Fibroblast of skin of back (primary cell): ENCODE results near the gene NEUROD2. TPM values are rescaled to one million over a fixed set of nuclear protein-coding genes. Genes with fewer than 3 reads are reported as not detected.

ENCODE experiments used
- DNase-seq: peaks from one replicate; pipeline ENCODE4 v3.0.0-alpha.2; 2013
- polyA plus RNA-seq, 2 experiments: library from polyadenylated mRNA; unstranded; fragments of 120-200 nt; gene quantifications; one replicate each; pipeline ENCODE4 v1.2.1, GENCODE V29; 2013; ENCODE audit not compliant: insufficient read length in 2 of 2

Gene NEUROD2
- not detected for polyA plus RNA-seq (2013, experiment 1 of 2; ENCODE audit: insufficient read length)
- not detected for polyA plus RNA-seq (2013, experiment 2 of 2; ENCODE audit: insufficient read length)

GRCh38 chr17:39607851-39608130 lies at the start of gene NEUROD2:
NEUROD2 (minus strand) TSS chr17:39607920; CDS start chr17:39606599, 1,321 bp downstream.
- DNase-seq, result no peak

DNA sequence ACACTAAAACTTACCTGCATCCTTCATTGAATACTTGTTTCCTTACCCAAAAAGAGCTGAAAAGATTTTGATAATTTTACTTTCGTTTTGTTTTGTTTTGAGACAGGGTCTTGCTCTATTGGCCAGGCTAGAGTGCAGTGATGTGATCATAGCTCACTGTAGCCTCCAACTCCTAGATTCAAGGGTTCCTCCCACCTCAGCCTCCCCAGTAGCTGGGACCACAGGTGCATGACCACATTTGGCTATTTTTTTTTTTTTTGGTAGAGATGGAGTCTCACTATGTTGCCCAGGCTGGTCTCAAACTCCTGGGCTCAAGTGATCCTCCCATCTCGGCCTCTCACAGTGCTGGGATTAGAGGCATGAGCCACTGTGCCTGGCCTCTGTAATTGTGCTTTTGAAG lies 47.4 kb upstream of the NEUROD2 start:
- no peak for DNase-seq

DNA sequence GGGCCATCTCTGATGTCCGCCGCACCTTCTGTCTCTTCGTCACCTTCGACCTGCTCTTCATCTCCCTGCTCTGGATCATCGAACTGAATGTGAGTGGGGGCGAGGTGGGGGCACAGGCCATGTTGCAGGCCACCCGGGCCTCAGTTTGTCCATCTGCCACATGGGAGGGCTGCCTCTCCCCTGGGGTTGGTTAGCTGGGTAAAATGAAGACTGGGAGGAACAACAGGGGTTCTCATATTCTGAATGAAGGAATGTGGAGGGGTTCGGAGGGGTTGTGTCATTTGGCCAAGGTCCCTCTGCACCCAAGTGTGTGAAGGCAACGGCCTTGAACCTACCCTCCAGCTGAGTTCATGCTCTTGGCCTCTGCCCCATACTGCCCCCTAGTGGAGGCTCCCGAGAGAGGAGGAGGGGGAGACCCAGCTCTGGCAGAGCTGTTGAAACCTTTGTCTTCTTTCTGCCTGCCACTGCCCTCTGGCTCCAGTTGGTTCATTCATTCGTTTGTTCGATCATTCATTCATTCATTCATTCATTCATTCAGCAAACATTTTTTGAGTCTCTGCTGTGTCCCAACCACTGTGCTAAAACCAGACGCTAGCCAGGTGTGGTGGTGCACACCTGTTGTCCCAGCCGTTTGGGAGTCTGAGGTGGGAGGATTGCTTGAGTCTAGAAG lies 46.1 kb upstream of the NEUROD2 start:
- DNase-seq, result peak; percentile 50

DNA sequence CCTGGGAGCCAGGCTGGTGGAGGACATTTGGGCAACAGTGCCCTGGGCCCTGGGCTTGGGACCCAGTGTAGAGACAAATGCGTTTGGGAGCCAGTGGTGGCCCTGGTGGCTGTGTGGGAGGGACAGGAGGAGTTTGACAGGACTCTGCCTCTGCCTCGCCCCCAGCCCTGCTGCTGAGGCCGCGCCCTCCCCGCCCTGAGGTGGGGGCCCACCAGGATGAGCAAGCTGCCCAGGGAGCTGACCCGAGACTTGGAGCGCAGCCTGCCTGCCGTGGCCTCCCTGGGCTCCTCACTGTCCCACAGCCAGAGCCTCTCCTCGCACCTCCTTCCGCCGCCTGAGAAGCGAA lies 45.6 kb upstream of the NEUROD2 start:
- DNase-seq, result no peak

- no peak for DNase-seq
These were observed 45.0 kb upstream of the NEUROD2 start for GRCh38 chr17:39652587-39653315.

GRCh38 chr17:39651923-39652586 lies 44.3 kb upstream of the NEUROD2 start:
- no peak for DNase-seq

- no peak for DNase-seq
These were observed 42.4 kb upstream of the NEUROD2 start for GRCh38 chr17:39650121-39650579.

- DNase-seq, result no peak
These were observed 41.1 kb upstream of the NEUROD2 start for GRCh38 chr17:39648616-39649366.

DNA sequence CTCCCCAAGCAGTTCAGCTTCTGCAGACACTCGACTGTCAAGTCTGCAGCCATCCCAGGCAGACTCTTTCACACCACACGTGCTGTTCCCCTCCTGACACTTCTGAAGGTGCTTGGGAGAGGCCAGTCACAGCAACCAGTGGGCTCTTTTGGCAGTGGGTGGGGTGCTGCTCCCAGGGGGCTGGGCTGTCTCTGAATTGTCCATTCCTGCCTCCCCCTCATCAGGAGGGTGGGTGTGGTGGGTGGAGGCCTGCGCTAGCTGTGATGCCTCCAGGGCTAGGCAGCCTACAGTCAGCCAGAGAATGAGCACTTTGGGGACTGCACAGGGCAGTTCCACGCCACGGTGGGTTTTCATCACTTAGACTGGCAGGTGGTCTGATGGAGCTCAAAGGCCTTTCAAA lies 39.5 kb upstream of the NEUROD2 start:
- DNase-seq, result no peak

GRCh38 chr17:39643271-39643670 lies 35.6 kb upstream of the NEUROD2 start:
- DNase-seq, result peak; percentile 51

- no peak for DNase-seq
These were observed 34.8 kb upstream of the NEUROD2 start for GRCh38 chr17:39642291-39643074.

DNA sequence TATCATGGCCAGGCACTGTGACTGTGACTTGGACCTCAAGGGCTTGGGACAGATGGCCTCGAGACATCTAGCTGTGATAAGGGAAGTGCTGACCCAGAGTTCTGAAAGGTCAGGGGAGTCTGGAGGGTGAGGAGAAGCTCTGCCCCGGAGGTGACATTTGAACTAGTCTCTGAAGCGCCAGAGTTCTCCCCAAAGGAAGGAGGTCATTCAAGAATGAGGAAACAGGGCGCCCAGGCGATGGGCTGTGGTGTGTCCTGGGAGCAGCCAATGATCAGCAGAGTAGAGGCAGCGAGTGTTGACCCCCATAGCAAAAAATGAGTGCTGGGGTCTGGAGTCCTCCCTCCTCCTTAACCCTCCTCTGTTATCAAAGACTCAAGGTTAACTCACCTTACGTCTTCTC lies 34.2 kb upstream of the NEUROD2 start:
- no peak for DNase-seq

DNA sequence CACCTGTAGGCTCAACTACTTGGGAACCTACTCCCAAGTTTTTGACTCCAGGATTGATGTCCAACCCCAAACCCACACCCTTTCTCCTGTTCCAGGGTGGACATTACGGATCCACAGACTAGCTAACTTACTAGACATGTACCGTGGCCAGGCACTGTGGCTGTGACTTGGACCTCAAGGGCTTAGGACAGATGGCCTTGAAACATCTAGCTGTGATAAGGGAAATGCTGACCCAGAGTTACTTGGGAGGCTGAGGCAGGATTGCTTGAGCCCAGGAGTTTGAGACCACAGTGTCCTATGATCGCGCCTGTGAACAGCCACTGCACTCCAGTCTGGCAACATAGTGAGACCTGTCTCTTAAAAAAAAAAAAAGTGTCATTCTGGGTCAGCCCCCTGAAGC lies 33.4 kb upstream of the NEUROD2 start:
- no peak for DNase-seq

DNA sequence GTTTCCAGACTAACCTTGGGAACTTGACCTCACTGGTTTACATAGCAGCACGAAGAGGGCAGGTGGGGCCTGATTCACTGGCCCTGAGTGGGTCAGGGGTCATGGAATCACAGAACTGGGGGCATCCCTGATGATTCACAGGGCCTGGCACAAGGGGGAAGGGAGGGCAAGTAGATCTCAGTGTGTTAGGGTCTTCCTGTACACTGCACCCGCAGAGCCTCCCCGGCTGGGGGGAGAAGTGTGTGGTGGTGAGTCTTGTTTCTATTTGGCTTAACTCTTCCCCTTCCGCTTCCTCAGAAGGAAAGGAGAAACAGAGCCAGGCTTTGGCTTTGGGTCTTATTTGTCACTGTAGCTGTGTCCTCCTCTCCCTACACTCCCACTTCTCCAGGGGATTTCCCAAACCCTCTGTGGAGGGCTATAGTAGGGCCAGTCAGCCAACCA lies 32.9 kb upstream of the NEUROD2 start:
- no peak for DNase-seq

GRCh38 chr17:39639566-39640458 lies 32.1 kb upstream of the NEUROD2 start:
- DNase-seq, result no peak

DNA sequence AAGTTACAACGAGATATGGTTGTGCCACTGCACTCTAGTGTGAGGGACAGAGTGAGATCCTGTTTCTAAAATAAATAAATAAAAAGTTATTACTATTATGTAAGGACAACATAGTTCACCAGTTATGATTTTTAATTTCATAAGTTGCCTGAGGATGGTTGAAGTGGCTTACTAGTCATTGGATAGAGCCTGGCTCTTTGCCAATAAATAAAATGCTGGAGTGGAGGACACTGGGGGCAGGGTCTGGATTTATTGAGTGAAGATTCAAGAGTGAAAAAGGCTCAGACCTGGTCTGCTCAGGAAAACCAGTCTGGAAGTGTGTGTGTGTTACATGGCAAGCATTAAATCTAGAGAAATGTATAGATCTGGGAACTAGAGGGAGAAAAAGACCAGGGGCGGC lies 31.3 kb upstream of the NEUROD2 start:
- no peak for DNase-seq

- no peak for DNase-seq
These were observed 30.6 kb upstream of the NEUROD2 start for GRCh38 chr17:39638317-39638716.

DNA sequence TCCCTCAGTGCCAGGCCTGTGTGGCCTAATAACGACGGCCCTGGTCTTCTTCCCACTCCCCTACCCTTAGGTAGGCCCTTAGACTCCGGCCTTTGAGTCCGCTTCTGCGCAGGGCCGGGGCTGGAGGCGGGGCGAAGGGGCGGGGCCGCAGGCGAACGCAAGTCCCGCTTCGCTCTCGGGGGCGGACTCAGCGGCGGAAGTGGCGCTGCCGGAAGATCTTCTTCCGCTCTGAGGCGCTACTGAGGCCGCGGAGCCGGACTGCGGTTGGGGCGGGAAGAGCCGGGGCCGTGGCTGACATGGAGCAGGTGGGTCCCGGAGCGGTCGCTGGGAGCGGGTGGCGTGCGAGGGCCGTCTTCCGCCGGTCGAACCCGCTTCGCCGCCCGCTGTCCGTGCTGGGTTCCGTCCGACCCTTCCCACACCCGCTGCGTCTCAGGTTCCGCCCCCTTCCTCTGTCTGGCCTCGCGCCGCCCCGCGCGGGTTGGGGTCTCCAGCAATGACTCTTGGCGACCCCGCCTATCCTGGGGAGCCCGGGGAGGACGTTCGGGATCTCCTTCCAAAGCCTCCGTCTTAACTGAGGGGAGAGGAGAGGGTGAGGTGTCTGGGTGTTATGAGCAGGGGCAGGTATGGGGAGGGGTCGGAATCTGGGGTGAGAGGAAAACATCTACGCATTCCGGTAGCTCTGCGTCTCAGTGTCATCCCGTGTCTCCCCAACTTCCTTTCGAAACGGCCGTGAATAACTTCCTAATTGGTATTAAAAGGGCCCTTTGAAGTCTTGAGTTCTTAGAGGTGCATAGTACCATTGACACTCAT lies 29.4 kb upstream of the NEUROD2 start, which contains the start of gene STARD3:
STARD3 (plus strand) TSS at position 218 of the 810 bp plus-strand sequence. CDS start 16,388 bp downstream, outside the sequence.
- peak; percentile 87 for DNase-seq

- DNase-seq, result no peak
These were observed 28.8 kb upstream of the NEUROD2 start for GRCh38 chr17:39636587-39636926.

GRCh38 chr17:39635614-39636176 lies 28.0 kb upstream of the NEUROD2 start:
- no peak for DNase-seq
